ENCODE measurements around the gene KRT35.

- TF ChIP-seq, protein P1, sequence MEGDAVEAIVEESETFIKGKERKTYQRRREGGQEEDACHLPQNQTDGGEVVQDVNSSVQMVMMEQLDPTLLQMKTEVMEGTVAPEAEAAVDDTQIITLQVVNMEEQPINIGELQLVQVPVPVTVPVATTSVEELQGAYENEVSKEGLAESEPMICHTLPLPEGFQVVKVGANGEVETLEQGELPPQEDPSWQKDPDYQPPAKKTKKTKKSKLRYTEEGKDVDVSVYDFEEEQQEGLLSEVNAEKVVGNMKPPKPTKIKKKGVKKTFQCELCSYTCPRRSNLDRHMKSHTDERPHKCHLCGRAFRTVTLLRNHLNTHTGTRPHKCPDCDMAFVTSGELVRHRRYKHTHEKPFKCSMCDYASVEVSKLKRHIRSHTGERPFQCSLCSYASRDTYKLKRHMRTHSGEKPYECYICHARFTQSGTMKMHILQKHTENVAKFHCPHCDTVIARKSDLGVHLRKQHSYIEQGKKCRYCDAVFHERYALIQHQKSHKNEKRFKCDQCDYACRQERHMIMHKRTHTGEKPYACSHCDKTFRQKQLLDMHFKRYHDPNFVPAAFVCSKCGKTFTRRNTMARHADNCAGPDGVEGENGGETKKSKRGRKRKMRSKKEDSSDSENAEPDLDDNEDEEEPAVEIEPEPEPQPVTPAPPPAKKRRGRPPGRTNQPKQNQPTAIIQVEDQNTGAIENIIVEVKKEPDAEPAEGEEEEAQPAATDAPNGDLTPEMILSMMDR (IDR thresholded peaks at IDR 0.05; ENCODE audit: borderline replicate concordance, extremely low read depth, low read length, poor library complexity, severe bottlenecking): no peak
- no peak for TF ChIP-seq EZH2 (IDR thresholded peaks at IDR 0.05; ENCODE audit: borderline replicate concordance, low read depth, low read length, severe bottlenecking)
Measured at GRCh38 chr17:41516147-41516829, 35.3 kb upstream of the KRT35 start.

Measured in DND-41 (cell line).